ENCODE data around the gene C15orf61.

Gene C15orf61

DNA sequence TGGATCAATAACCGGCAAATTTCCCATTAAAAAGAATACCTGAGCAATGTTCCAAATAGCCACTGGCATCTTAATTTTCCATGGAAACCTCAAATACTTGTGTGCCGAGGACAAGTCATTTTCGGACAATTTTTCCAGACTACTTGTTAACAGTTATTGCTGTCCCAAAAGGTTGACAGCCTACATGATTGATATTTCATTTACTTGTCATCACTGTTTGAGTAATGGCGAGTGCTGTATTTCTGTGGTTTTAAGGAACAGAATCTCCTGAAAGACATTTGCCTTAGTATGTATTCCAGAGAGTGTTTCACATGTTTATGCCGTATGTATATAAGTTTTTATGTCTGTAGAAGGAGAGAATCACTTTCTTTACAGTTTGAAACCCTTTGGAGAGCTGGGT, 58.2 kb downstream of the C15orf61 start:
- no peak for DNase-seq (ENCODE audit: extremely low read depth in 1 of 2, low read depth in 1 of 2)

Data from stimulated activated CD8-positive, alpha-beta memory T cell treated with anti-CD3 and anti-CD28 coated beads, Interleukin-7, amount 100 ng/mL, for 48 hours (primary cell).